Adrenal gland (tissue), 12 donors: ENCODE data around the gene TMEM129. TPM values are rescaled to one million over a fixed set of nuclear protein-coding genes. Genes with fewer than 3 reads are reported as not detected.

Source experiments
- DNase-seq, 7 donors: peaks; one replicate each; pipeline ENCODE4 v3.0.0-alpha.2; 2019 to 2020
- H3K27ac ChIP-seq, 5 donors: fragments of 200-600 bp; sonication (generic) in 4 of 5; 1 replicate in 3 of 5; 2 replicates in 2 of 5; pipeline versions ENCODE4 v1.5.1 to v1.8.0; 2016 to 2020; ENCODE audit warnings: mild to moderate bottlenecking in 1 of 5
- H3K27me3 ChIP-seq: fragments of 200-600 bp; 2 replicates; pipeline ENCODE4 v1.8.0; 2021
- H3K36me3 ChIP-seq, 2 donors: fragments of 200-600 bp; replicated peaks in 1 of 2; 1 replicate in 1 of 2; 2 replicates in 1 of 2; pipeline versions ENCODE4 v1.5.1 to v1.8.0; 2018 to 2022
- H3K4me1 ChIP-seq, 2 donors: fragments of 200-600 bp; replicated peaks in 1 of 2; 1 replicate in 1 of 2; 2 replicates in 1 of 2; pipeline versions ENCODE4 v1.5.1 to v1.8.0; 2018 to 2021
- H3K4me3 ChIP-seq, 4 donors: fragments of 200-600 bp; sonication (generic) in 3 of 4; one replicate each; pipeline ENCODE4 v1.5.1; 2016 to 2018
- H3K9me3 ChIP-seq, 3 donors: fragments of 200-600 bp; sonication (generic) in 1 of 3; replicated peaks in 1 of 3; 1 replicate in 2 of 3; 2 replicates in 1 of 3; pipeline versions ENCODE4 v1.5.1 to v1.8.0; 2016 to 2021
- CTCF ChIP-seq, 6 experiments: fragments of 450-650 bp in 4 of 6; fragments of 200-600 bp in 2 of 6; sonication (generic) in 1 of 6; IDR thresholded peaks; 1 replicate in 5 of 6; 2 replicates in 1 of 6; pipeline versions ENCODE4 v1.5.1 to v1.8.0; 2016 to 2021; ENCODE audit warnings: antibody characterized with exemption in 6 of 6, mild to moderate bottlenecking in 2 of 6, moderate library complexity in 1 of 6
- POLR2A ChIP-seq, 2 donors: fragments of 450-650 bp; IDR thresholded peaks; one replicate each; pipeline ENCODE4 v1.6.1; 2017; ENCODE audit warnings: antibody characterized with exemption in 2 of 2, mild to moderate bottlenecking in 2 of 2, moderate library complexity in 1 of 2
- WGBS, 4 donors: extraction: QIAGEN DNeasy Blood & Tissue Kit in 2 of 4; methylation state at CpG; one replicate each; pipeline versions ENCODE4 v1.1.5 to v1.1.7; 2013 to 2017; 5-methylcytosine and 5-hydroxymethylcytosine counted together
- intact Hi-C, 2 donors: fragments of 100-400 bp; cut with DNase I; formaldehyde crosslinking; loops; one replicate each; pipeline versions ENCODE4 v1.14.1 to v1.15.0; 2022 to 2023
- polyA plus RNA-seq, 3 donors: library from polyadenylated mRNA; stranded (reverse); fragments of 200-250 nt in 2 of 3; fragments of 350-450 nt in 1 of 3; fragmentation: Illumina TruSeq in 1 of 3; extraction: RNeasy Lipid Tissue Mini Kit (QIAGEN cat#74804) in 1 of 3; gene quantifications; one replicate each; pipeline ENCODE4 v1.2.3, GENCODE V29; 2013 to 2014
- total RNA-seq, 9 donors: library from RNA; depleted of rRNA in 4 of 9; stranded (reverse); fragments of >200 nt in 4 of 9; fragments of 120-200 nt in 1 of 9; fragmentation: NEBNext Ultra II Directional in 1 of 9; extraction: Animal tissue kit (Norgen Biotek cat#: 25700) in 1 of 9; gene quantifications; one replicate each; pipeline versions ENCODE4 v1.1.0 to v1.2.4, GENCODE V29; 2013 to 2023
- donor health status: healthy with polysubstance abuse.
- donor health status: Bipolar disorder and iron deficiency.
- donor health status: DM: yes; HTN: yes; CAD: no.
- donor health status: DM: no; HTN: no; CAD: no.
- donor health status: DM: no; HTN: no; CAD: no.
- donor health status: DM: yes; HTN: yes; CAD: no.

Gene TMEM129
- total and polyA plus RNA-seq, 12 donors, result 14.9 to 119 (median 50.5) TPM

- Histone ChIP-seq H3K36me3 (no peaks in the 10 kb centered on the region), H3K4me3 (no peak overlapping the region), H3K27me3 (no peaks in the 10 kb centered on the region), H3K27ac (no peak overlapping the region), H3K9me3 (no peaks in the 10 kb centered on the region), H3K4me1 (no peaks in the 10 kb centered on the region)
- no peak for TF ChIP-seq CTCF (IDR thresholded peaks at IDR 0.05)
- no peak for TF ChIP-seq POLR2A (IDR thresholded peaks at IDR 0.05)
- intact Hi-C loops, result no loop called here
- DNase-seq, result no peak
- WGBS, 4 donors, result 93 to 96% (median 95%) methylated on average over 11 to 21 of the region's 21 CpGs
Observed at GRCh38 chr4:1669850-1670249, 51.3 kb downstream of the TMEM129 start.

GRCh38 chr4:1669270-1669669, 51.9 kb downstream of the TMEM129 start:
- H3K4me1 ChIP-seq, result no peaks in the 10 kb centered on the region
- H3K4me3 ChIP-seq, result no peak overlapping the region
- intact Hi-C loops, result no loop called here
- no peak overlapping the region for H3K27ac ChIP-seq
- 91 to 100% (median 96%) methylated on average over 5 to 12 of the region's 12 CpGs for WGBS, 4 donors
- DNase-seq, result no peak
- no peaks in the 10 kb centered on the region for H3K9me3 ChIP-seq
- TF ChIP-seq CTCF (IDR thresholded peaks at IDR 0.05), result no peak
- no peaks in the 10 kb centered on the region for H3K36me3 ChIP-seq
- no peaks in the 10 kb centered on the region for H3K27me3 ChIP-seq

- no peak overlapping the region for H3K4me3 ChIP-seq
- intact Hi-C loops, result no loop called here
- H3K9me3 ChIP-seq, result no peaks in the 10 kb centered on the region
- no peak for DNase-seq
- H3K27me3 ChIP-seq, result no peaks in the 10 kb centered on the region
- no peaks in the 10 kb centered on the region for H3K36me3 ChIP-seq
- H3K4me1 ChIP-seq, result no peaks in the 10 kb centered on the region
- WGBS, 4 donors, result 79 to 92% (median 88%) methylated on average over 3 to 8 of the region's 8 CpGs
- no peak for TF ChIP-seq CTCF (IDR thresholded peaks at IDR 0.05)
- TF ChIP-seq POLR2A (IDR thresholded peaks at IDR 0.05), result no peak
- H3K27ac ChIP-seq, result no peak overlapping the region
Observed at GRCh38 chr4:1668488-1668840, 52.7 kb downstream of the TMEM129 start.

GRCh38 chr4:1667273-1667672, 53.9 kb downstream of the TMEM129 start:
- no peak overlapping the region for H3K4me3 ChIP-seq
- no peaks in the 10 kb centered on the region for H3K36me3 ChIP-seq
- no peak for TF ChIP-seq CTCF (IDR thresholded peaks at IDR 0.05)
- no peak for TF ChIP-seq POLR2A (IDR thresholded peaks at IDR 0.05)
- H3K27ac ChIP-seq, result no peak overlapping the region
- H3K27me3 ChIP-seq, result no peaks in the 10 kb centered on the region
- no peaks in the 10 kb centered on the region for H3K9me3 ChIP-seq
- intact Hi-C loops, result no loop called here
- no peaks in the 10 kb centered on the region for H3K4me1 ChIP-seq
- no peak for DNase-seq
- WGBS, 4 donors, result 91 to 95% (median 92%) methylated on average over 9 to 15 of the region's 15 CpGs
